ENCODE data around the gene MCU.
"Not testable (repeated sequence)": the region's sequence is repeated elsewhere in the genome, so short reads cannot be mapped to it uniquely, and the experiment has no call there.

The MCU gene

GRCh38 chr10:72667207-72667864 lies 24.6 kb upstream of the MCU start:
- TF ChIP-seq CTCF (IDR thresholded peaks at IDR 0.05; ENCODE audit: low read length, missing control alignments) = no peak
- no peak overlapping the region for H3K4me3 ChIP-seq (replicated peaks; ENCODE audit: low read depth, low read length)
- DNase-seq (ENCODE audit: low read depth) = no peak

GRCh38 chr10:72673280-72673679 lies 18.7 kb upstream of the MCU start:
- no peak for TF ChIP-seq CTCF (IDR thresholded peaks at IDR 0.05; ENCODE audit: low read length, missing control alignments)
- H3K4me3 ChIP-seq (replicated peaks; ENCODE audit: low read depth, low read length) = no peak overlapping the region
- no peak for DNase-seq (ENCODE audit: low read depth)

- not testable (repeated sequence) for DNase-seq (ENCODE audit: low read depth); H3K4me3 ChIP-seq (replicated peaks; ENCODE audit: low read depth, low read length)
These were observed 17.8 kb upstream of the MCU start for GRCh38 chr10:72674174-72674573.

- DNase-seq (ENCODE audit: low read depth) = no peak
- no peak overlapping the region for H3K4me3 ChIP-seq (replicated peaks; ENCODE audit: low read depth, low read length)
- TF ChIP-seq CTCF (IDR thresholded peaks at IDR 0.05; ENCODE audit: low read length, missing control alignments) = no peak
These were observed 12.1 kb upstream of the MCU start for GRCh38 chr10:72679838-72680241.

- no peak for DNase-seq (ENCODE audit: low read depth)
- TF ChIP-seq CTCF (IDR thresholded peaks at IDR 0.05; ENCODE audit: low read length, missing control alignments) = no peak
These were observed 9.3 kb upstream of the MCU start for GRCh38 chr10:72682638-72683037.

GRCh38 chr10:72685264-72685921 lies 6.5 kb upstream of the MCU start:
- DNase-seq (ENCODE audit: low read depth) = no peak
- no peak for TF ChIP-seq CTCF (IDR thresholded peaks at IDR 0.05; ENCODE audit: low read length, missing control alignments)
- no peak overlapping the region for H3K4me3 ChIP-seq (replicated peaks; ENCODE audit: low read depth, low read length)

More at GRCh38 chr10:72682638-72683037, 9.3 kb upstream of the MCU start:
- no peak overlapping the region for H3K4me3 ChIP-seq (replicated peaks; ENCODE audit: low read depth, low read length)

- not testable (repeated sequence) for H3K4me3 ChIP-seq (replicated peaks; ENCODE audit: low read depth, low read length)
These were observed 5.5 kb upstream of the MCU start for GRCh38 chr10:72686430-72686829.

GRCh38 chr10:72687035-72687434 lies 4.9 kb upstream of the MCU start:
- no peak for DNase-seq (ENCODE audit: low read depth)
- H3K4me3 ChIP-seq (replicated peaks; ENCODE audit: low read depth, low read length) = no peak overlapping the region
- no peak for TF ChIP-seq CTCF (IDR thresholded peaks at IDR 0.05; ENCODE audit: low read length, missing control alignments)

More at GRCh38 chr10:72686430-72686829, 5.5 kb upstream of the MCU start:
- DNase-seq (ENCODE audit: low read depth) = not testable (repeated sequence)

Data from fibroblast of pulmonary artery (primary cell).